Glomerular visceral epithelial cell (primary cell): ENCODE data around the gene ABCB9.
"Not testable (repeated sequence)": the region's sequence is repeated elsewhere in the genome, so short reads cannot be mapped to it uniquely, and the experiment has no call there.

Source experiments
- DNase-seq: peaks from one replicate; pipeline ENCODE4 v3.0.0-alpha.2; 2016; ENCODE audit errors: extremely low spot score

Gene ABCB9

GRCh38 chr12:122937622-122938091, 28.6 kb downstream of the ABCB9 start:
- no peak for DNase-seq

GRCh38 chr12:122935318-122935717, 30.9 kb downstream of the ABCB9 start:
- DNase-seq, result no peak

- no peak for DNase-seq
These were observed 31.5 kb downstream of the ABCB9 start for GRCh38 chr12:122934722-122935121.

GRCh38 chr12:122932207-122932606, 34.1 kb downstream of the ABCB9 start:
- DNase-seq, result no peak

GRCh38 chr12:122929812-122930211, 36.5 kb downstream of the ABCB9 start:
- no peak for DNase-seq

GRCh38 chr12:122929148-122929538, 37.1 kb downstream of the ABCB9 start:
- DNase-seq, result no peak

- DNase-seq, result no peak
These were observed 37.7 kb downstream of the ABCB9 start for GRCh38 chr12:122928404-122929147.

- DNase-seq, result no peak
These were observed 38.4 kb downstream of the ABCB9 start for GRCh38 chr12:122927756-122928403.

- DNase-seq, result no peak
These were observed 44.3 kb downstream of the ABCB9 start for GRCh38 chr12:122921917-122922316.

GRCh38 chr12:122920687-122921086, 45.6 kb downstream of the ABCB9 start:
- no peak for DNase-seq

- no peak for DNase-seq
These were observed 47.4 kb downstream of the ABCB9 start for GRCh38 chr12:122918827-122919226.

GRCh38 chr12:122917507-122918121, 48.6 kb downstream of the ABCB9 start:
- peak; percentile 12 for DNase-seq

- DNase-seq, result no peak
These were observed 56.6 kb downstream of the ABCB9 start for GRCh38 chr12:122909442-122910288.

- no peak for DNase-seq
These were observed 57.3 kb downstream of the ABCB9 start for GRCh38 chr12:122908915-122909314.

GRCh38 chr12:122905258-122905657, 61.0 kb downstream of the ABCB9 start:
- not testable (repeated sequence) for DNase-seq

- DNase-seq, result no peak
These were observed 62.6 kb downstream of the ABCB9 start for GRCh38 chr12:122903693-122904034.

GRCh38 chr12:122902854-122903692, 63.2 kb downstream of the ABCB9 start:
- no peak for DNase-seq

- DNase-seq, result no peak
These were observed 66.4 kb downstream of the ABCB9 start for GRCh38 chr12:122899887-122900286.

GRCh38 chr12:122896662-122897061, 69.6 kb downstream of the ABCB9 start:
- DNase-seq, result no peak

GRCh38 chr12:122895704-122896636, 70.3 kb downstream of the ABCB9 start, which contains the start of gene VPS37B:
Gene VPS37B (minus strand): TSS chr12:122896124. CDS start chr12:122896062, 62 bp downstream.
- peak; percentile 80 for DNase-seq
